ELR (cell line): ENCODE results near the gene RASSF4.

Source experiments
- DNase-seq: peaks from one replicate; pipeline ENCODE4 v3.0.0-alpha.2; 2015; ENCODE audit warnings: low read depth

RASSF4 gene

GRCh38 chr10:44962870-44963738 is 3.5 kb downstream of the RASSF4 start:
- DNase-seq = no peak

DNA sequence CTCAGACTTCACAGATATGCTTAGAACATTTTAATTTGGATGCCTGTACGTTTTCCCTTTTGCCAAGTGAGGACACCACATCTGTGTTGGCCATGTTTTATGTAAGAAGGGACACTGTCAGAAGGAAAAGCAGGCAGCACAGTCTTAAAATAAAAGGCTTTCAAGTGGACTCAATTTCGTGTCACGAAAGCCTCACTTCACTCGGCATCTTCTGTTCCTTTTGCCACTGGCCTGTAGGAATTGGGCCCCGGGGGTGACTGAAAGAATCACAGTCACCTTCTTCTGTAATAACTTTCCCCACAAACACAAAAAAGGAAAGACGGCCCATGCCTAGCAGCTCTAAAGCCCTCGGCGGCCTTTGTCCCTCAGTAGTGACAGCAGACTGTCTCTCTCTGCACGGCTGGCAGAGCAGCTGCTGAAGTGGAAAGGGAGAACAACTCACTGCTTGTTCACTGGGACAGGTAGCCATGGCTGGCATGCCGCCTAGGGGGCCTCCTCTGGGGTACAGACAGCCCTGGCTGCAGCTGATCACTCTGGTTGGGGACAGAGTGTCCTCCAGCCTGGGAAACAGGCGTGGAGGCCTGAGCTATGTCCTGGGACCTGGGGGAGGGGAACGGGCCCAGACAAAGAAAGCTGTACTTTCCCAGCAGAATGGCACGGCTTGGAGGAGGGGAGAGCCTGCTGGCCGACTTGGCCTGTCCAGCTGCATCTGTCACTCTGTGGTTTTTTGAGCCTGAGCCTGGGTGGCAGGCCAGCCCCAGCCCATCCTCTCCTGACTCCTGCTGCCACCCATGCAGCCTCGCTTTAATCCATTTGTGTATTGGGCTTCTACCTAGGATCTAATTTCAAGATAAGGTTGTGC is 4.4 kb downstream of the RASSF4 start:
- no peak for DNase-seq

DNA sequence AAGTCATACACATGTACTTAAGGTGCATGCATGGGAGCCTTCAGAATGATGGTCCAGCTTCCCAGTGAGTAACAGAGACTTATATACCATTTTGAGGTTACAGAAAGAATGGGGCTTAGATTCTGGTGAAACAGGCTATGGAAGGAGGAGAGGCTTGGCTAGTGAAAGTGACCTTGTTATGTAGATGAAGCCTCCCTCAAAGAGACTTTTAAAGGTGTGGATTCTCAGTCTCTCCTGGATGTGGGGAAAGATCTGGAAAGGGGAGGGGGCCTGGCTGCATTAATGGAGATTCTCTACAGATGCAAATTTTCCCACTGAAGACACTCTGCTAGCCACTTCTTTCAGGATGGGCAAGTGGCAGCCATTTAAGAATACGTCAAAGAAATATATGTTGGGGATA is 5.5 kb downstream of the RASSF4 start:
- DNase-seq = no peak

DNA sequence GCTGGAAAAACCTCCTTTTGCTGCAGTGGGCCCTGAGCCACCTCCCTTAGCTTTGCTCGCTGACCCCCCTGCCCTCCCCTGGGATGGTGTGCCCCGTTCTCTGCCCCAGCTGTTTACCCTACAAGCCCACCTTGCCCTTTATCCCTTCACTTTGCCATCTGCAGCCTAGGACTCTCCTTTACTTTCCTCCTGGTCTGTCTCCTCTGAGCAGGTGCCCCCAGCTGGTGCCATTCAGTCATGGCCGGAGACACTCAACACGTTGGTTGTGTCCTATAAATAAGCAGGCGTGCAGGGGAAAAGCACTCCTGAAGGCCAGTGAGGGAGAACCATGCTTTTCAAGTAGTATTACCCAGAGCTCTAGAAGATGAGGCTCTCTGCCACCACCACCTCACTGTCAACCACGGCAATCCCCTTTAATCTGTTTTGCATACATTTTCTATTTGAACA is 6.1 kb downstream of the RASSF4 start:
- no peak for DNase-seq

DNA sequence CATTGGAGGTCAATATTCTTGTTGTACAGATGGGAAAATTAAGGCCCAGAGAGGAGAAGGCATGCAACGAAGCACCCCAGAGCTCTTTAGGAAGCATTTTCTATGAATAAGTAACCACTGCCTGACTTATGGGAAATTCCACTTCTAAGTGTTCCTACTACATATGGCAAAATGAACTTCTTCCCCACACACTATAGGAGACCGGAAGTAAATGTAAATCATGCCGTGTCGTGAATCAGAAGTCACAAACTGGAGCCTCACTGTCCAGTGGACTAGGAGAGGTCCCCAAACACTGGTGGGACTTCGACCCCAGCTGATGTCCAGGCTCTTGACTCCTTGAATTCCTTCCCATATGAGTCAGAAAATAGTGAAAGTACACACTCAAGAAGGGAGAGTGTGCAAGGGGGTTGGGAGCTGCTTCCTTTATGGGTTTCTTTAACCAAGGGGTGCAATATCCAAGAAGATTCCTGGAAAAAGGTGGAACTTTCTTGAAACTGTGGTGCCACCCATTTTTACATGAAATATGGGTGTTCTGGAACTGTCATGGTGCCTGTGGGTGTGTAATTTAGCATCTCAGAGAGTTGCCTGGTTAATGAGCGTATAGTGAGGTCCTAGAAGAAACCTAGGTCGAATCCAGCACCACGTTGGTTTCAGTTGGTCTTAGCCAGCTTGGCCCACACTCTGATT is 6.7 kb downstream of the RASSF4 start:
- DNase-seq = peak; percentile 28

GRCh38 chr10:44966816-44967509 is 7.4 kb downstream of the RASSF4 start:
- peak; percentile 29 for DNase-seq

DNA sequence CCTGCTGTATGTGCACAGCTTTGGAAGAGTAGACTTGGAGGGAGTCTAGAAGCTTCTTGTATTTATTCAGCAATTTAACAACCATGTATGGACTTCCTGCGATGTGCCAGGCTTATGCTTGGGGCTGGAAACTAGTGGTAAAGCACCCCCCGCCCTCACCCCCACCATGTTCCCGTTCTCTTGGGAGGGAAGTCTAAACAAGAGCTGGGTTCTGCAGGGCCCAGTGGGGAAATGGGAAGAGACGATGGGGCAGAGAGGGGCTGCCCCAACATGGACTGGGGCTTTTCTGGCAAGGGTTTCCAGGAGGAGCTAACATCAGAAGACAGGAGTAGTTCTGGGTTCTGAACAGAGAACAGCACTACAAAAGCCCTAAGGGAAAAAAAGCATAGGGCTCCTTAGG is 8.0 kb downstream of the RASSF4 start:
- DNase-seq = no peak

DNA sequence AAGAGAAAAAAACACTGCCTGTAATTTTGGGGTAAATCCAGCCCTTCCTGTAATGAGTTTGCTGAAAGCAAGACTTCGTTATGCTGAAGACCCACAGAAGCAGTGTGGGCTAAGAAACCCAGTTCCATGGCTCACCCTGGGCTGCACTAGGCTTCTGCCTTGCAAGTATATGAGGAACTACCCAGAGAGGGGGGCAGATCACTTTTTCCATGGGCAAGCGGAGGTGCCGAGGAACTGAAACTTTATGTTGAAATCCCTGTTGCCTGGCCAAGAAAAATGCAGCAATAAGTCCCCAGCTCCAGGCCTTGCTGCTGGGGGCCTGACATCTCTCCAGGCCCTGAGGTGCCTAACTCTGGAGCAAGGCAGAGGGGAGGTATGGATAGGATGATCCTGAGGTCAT is 8.5 kb downstream of the RASSF4 start:
- DNase-seq = no peak

- DNase-seq = no peak
Observed at GRCh38 chr10:44968500-44969400, 9.1 kb downstream of the RASSF4 start.

DNA sequence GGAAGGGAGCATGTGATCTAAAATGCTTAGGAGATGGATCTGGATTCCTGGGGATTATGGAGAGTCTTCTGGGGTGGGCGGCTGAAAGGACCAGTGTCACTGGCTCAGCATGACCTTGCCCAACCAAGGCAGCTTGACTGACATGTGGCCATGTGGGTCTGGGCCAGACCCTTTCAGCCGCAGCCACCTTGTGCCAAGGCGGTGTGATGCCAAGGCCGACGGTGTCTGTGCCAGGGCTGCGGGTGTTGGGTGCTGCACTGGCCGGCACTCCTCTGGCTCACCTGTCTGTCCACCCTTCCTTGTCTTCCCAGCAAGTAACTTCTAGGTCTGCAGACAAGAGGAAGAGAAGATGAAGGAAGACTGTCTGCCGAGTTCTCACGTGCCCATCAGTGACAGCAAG is 10.3 kb downstream of the RASSF4 start:
- DNase-seq = no peak

GRCh38 chr10:44970812-44971395 is 11.3 kb downstream of the RASSF4 start:
- DNase-seq = no peak

DNA sequence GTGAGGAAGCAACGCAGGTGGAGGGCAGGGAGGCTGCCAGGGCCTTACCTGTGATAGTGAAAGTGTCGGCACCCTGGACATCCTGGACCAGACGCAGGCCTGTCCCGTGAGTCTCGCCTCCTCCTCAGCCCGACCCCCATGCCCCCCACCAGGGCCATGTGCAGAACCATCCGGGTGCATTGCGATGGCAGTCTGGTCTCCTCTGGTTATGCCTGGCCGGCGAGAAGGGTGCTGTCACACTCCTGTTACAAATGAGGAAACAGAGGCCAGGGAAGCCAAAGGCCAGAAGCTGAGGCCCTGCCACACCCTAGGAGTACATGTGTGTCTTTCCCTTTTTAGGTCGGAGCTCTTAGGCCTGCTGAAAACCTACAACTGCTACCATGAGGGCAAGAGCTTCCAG is 11.8 kb downstream of the RASSF4 start:
- DNase-seq = no peak

DNA sequence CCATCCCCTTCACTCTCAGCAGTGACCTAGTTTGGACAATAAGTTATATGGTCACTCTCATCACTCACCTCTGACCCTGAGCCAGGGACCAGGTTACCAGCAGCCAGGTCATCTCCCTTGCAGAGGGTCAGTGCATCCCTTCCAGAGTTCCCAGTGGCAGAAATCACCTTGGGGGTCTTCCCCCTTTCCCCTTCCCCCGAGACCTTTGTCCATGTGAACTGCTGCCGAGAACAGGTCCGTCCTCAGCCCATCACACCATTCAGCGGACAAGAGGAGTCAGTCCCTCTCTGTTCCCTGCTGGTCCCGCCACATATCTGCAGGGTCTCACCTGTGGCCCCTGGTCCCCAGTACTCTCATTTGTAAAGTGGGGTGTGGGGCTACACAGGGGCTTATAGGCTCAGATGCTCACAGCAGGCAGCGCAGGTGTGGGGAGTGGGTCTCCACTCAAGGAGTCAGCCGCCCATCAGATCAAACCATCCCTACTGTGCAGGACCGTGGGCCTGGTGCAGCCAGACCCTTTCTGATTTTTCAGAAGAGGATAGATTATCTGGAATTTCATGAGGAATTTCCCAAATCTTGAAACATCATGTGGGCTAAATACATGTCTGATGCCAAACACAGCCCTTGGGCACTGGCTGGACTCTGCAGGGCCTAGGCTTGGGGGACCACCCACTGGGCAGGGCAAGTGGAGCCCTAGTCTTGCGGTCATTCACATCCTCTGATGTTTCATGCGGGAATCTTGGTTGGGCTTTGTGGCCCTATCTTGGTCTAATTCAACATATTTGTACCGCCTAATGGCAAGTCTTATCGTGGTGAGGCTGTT is 12.5 kb downstream of the RASSF4 start:
- DNase-seq = no peak

GRCh38 chr10:44972874-44973306 is 13.3 kb downstream of the RASSF4 start:
- DNase-seq = no peak

DNA sequence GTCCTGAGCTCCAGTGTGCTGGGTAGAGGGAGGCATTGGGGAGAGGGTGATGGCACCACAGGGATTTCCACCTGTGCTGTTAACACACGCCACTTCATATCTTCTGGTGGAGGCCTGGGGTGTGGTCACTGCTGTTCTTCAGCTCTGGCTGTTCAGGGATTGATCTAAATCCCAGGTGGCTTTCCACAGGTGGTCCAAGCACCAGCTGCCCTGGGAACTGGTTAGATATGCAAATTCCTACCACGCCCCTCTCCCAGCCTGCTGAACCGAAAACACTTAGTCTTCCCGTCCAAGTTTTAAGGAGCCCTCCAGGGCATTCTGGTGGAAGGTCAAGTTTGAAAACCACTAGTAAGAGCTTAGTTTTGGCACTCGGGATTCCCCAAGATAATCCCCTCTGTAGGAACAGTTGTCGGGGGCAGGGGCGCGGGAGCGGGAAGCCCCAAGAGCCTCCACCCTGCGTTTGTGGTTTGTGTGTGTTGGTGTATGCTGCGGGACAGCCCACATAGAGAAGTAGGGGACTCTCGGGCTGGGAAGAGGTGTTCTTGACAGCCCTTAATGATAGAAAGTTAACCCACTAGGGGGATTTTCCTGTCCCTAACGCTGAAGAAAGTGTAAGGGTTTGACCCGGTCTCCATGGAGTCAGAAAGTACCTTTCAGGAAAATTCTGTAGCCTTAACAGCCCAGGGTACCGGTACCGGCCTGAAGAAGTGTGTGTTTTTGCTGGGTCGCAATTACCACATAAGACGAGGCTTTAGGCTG is 13.9 kb downstream of the RASSF4 start:
- DNase-seq = no peak

GRCh38 chr10:44974082-44974627 is 14.6 kb downstream of the RASSF4 start:
- no peak for DNase-seq

GRCh38 chr10:44974628-44975430 is 15.2 kb downstream of the RASSF4 start:
- peak; percentile 79 for DNase-seq
